K562 (cell line): ENCODE results near the gene AGAP3. TPM values are rescaled to one million over a fixed set of nuclear protein-coding genes. Genes with fewer than 3 reads are reported as not detected.

Experiments
- BHLHE40 ChIP-seq: IDR thresholded peaks from 2 replicates; pipeline ENCODE4 v1.6.1; 2011; ENCODE audit warnings: low read length, improper control_type of control experiment
- COPS2 ChIP-seq: fragments of 450-650 bp; conservative IDR thresholded peaks from 2 replicates; pipeline ENCODE4 v1.6.1; 2016; ENCODE audit warnings: mild to moderate bottlenecking, moderate library complexity
- CTBP1 ChIP-seq: fragments of 450-650 bp; IDR thresholded peaks from 2 replicates; pipeline ENCODE4 v1.6.1; 2016; ENCODE audit warnings: borderline replicate concordance
- ETV1 ChIP-seq: fragments of 450-650 bp; conservative IDR thresholded peaks from 2 replicates; pipeline ENCODE4 v1.6.1; 2016; ENCODE audit warnings: missing genetic modification characterization, control low read depth, low read depth, missing compliant biosample characterization
- ETV6 ChIP-seq, 3 experiments: fragments of 150-350 bp in 1 of 3; sonication (generic) in 1 of 3; formaldehyde crosslinking in 1 of 3; IDR thresholded peaks; 2 replicates each; pipeline versions ENCODE4 v1.6.1 to v1.8.0; 2014 to 2022; ENCODE audit warnings: borderline replicate concordance in 2 of 3, low read depth in 2 of 3, antibody characterized with exemption in 1 of 3, low read length in 1 of 3, mild to moderate bottlenecking in 1 of 3, missing genetic modification reagents in 1 of 3
- FOXK2 ChIP-seq, 2 experiments: fragments of 450-650 bp; IDR thresholded peaks in 1 of 2; conservative IDR thresholded peaks in 1 of 2; 2 replicates each; pipeline ENCODE4 v1.6.1; 2016; ENCODE audit warnings: low read depth in 2 of 2, mild to moderate bottlenecking in 1 of 2
- ILK ChIP-seq: fragments of 450-650 bp; IDR thresholded peaks from 2 replicates; pipeline ENCODE4 v1.6.1; 2016; ENCODE audit warnings: missing genetic modification characterization, low read depth, mild to moderate bottlenecking, missing compliant biosample characterization, moderate library complexity, borderline replicate concordance
- MTF1 ChIP-seq: fragments of 250-450 bp; sonication (Bioruptor Pico); IDR thresholded peaks from 2 replicates; pipeline ENCODE4 v1.9.0; 2021; ENCODE audit warnings: moderate library complexity, mild to moderate bottlenecking, inconsistent platforms, borderline replicate concordance
- NCOA2 ChIP-seq, 2 experiments: fragments of 450-650 bp; IDR thresholded peaks; 2 replicates each; pipeline ENCODE4 v1.6.1; 2018; ENCODE audit warnings: mild to moderate bottlenecking in 2 of 2, moderate library complexity in 1 of 2; ENCODE audit not compliant: partially characterized antibody in 2 of 2
- NFE2 ChIP-seq: IDR thresholded peaks from 2 replicates; pipeline ENCODE4 v1.6.1; 2014; ENCODE audit warnings: antibody characterized with exemption, low read depth
- NFE2L1 ChIP-seq: fragments of 450-650 bp; IDR thresholded peaks from 2 replicates; pipeline ENCODE4 v1.6.1; 2016; ENCODE audit warnings: missing genetic modification characterization, low read depth, mild to moderate bottlenecking, missing compliant biosample characterization, moderate library complexity, borderline replicate concordance
- NR4A1 ChIP-seq, 2 experiments: fragments of 250-450 bp in 1 of 2; fragments of 450-650 bp in 1 of 2; sonication (Bioruptor Pico) in 1 of 2; IDR thresholded peaks; 2 replicates each; pipeline versions ENCODE4 v1.4.0 to v1.6.1; 2016 to 2020; ENCODE audit warnings: mild to moderate bottlenecking in 2 of 2, missing compliant biosample characterization in 1 of 2, missing genetic modification characterization in 1 of 2, moderate library complexity in 1 of 2
- PRMT5 ChIP-seq: sonication (generic); formaldehyde crosslinking; IDR thresholded peaks from 2 replicates; pipeline ENCODE4 v1.5.0; 2020; ENCODE audit warnings: missing genetic modification reagents
- RBM34 ChIP-seq: fragments of 200-400 bp; formaldehyde crosslinking; IDR thresholded peaks from 2 replicates; pipeline ENCODE4 v1.6.1; 2018; ENCODE audit warnings: low read length, borderline replicate concordance; ENCODE audit not compliant: insufficient read depth
- SMARCB1 ChIP-seq: IDR thresholded peaks from 2 replicates; pipeline ENCODE4 v1.6.1; 2011; ENCODE audit warnings: improper control_type of control experiment, low read depth; ENCODE audit not compliant: insufficient read length
- STAT5A ChIP-seq: IDR thresholded peaks from 2 replicates; pipeline ENCODE4 v1.6.1; 2012; ENCODE audit warnings: low read length, inconsistent platforms, borderline replicate concordance
- TARDBP ChIP-seq: fragments of 450-650 bp; IDR thresholded peaks from 2 replicates; pipeline ENCODE4 v1.6.1; 2016
- ZNF3 ChIP-seq: fragments of 250-450 bp; sonication (Bioruptor Pico); IDR thresholded peaks from 2 replicates; pipeline ENCODE4 v1.5.0; 2021; ENCODE audit warnings: mild to moderate bottlenecking, moderate library complexity
- ZNF311 ChIP-seq: fragments of 250-450 bp; sonication (Bioruptor Pico); IDR thresholded peaks from 2 replicates; pipeline ENCODE4 v1.4.0; 2020; ENCODE audit warnings: mild to moderate bottlenecking, moderate library complexity
- ZNF586 ChIP-seq: fragments of 450-650 bp; formaldehyde crosslinking; conservative IDR thresholded peaks from 2 replicates; pipeline ENCODE4 v1.4.0; 2020; ENCODE audit warnings: mild to moderate bottlenecking, moderate library complexity
- ZNF79 ChIP-seq: fragments of 250-450 bp; sonication (Bioruptor Pico); IDR thresholded peaks from 2 replicates; pipeline ENCODE4 v1.4.0; 2020; ENCODE audit warnings: low read depth, mild to moderate bottlenecking, moderate library complexity
- polyA plus RNA-seq, 8 experiments: library from polyadenylated mRNA; depleted of rRNA in 4 of 8; stranded (reverse) in 5 of 8; unstranded in 3 of 8; fragments of >200 nt; fragmentation: Nextera tagmentation in 2 of 8; fragmentation: Illumina TruSeq in 1 of 8; extraction: Ambion mirVana in 2 of 8; extraction: Trizol in 1 of 8; gene quantifications; 2 replicates each; pipeline versions ENCODE4 v1.2.1 to v1.2.3, GENCODE V29; 2011 to 2014; ENCODE audit warnings: inconsistent platforms in 1 of 8, missing spikeins in 1 of 8
- total RNA-seq, 7 experiments: library from RNA; depleted of rRNA in 6 of 7; stranded (reverse); fragments of >200 nt in 6 of 7; fragmentation: Illumina TruSeq in 2 of 7; extraction: Trizol in 2 of 7; gene quantifications; 2 replicates each; pipeline versions ENCODE4 v1.2.1 to v1.2.3, GENCODE V29; 2011 to 2021; ENCODE audit warnings: low replicate concordance in 1 of 7
- TF ChIP-seq, protein P1 (sequence below), 2 experiments: fragments of 450-650 bp in 1 of 2; sonication (generic) in 1 of 2; formaldehyde crosslinking in 1 of 2; IDR thresholded peaks in 1 of 2; conservative IDR thresholded peaks in 1 of 2; 2 replicates each; pipeline versions ENCODE4 v1.6.1 to v1.8.1; 2016 to 2023; ENCODE audit warnings: mild to moderate bottlenecking in 2 of 2, moderate library complexity in 2 of 2, inconsistent platforms in 1 of 2, missing genetic modification reagents in 1 of 2
- TF ChIP-seq, protein P2 (sequence below): fragments of 450-650 bp; formaldehyde crosslinking; IDR thresholded peaks from 2 replicates; pipeline ENCODE4 v1.4.0; 2020; ENCODE audit warnings: mild to moderate bottlenecking, moderate library complexity
- TF ChIP-seq, protein P3 (sequence below): fragments of 250-450 bp; sonication (Bioruptor Pico); IDR thresholded peaks from 2 replicates; pipeline ENCODE4 v1.8.0; 2022; ENCODE audit warnings: moderate library complexity, mild to moderate bottlenecking, inconsistent platforms

AGAP3 gene
- total and polyA plus RNA-seq, 9 of the 15 experiments (the other 6 are each of a cell fraction or from before 2014, with no cell fraction given) = 3.4 to 208 (median 62.2) TPM

DNA sequence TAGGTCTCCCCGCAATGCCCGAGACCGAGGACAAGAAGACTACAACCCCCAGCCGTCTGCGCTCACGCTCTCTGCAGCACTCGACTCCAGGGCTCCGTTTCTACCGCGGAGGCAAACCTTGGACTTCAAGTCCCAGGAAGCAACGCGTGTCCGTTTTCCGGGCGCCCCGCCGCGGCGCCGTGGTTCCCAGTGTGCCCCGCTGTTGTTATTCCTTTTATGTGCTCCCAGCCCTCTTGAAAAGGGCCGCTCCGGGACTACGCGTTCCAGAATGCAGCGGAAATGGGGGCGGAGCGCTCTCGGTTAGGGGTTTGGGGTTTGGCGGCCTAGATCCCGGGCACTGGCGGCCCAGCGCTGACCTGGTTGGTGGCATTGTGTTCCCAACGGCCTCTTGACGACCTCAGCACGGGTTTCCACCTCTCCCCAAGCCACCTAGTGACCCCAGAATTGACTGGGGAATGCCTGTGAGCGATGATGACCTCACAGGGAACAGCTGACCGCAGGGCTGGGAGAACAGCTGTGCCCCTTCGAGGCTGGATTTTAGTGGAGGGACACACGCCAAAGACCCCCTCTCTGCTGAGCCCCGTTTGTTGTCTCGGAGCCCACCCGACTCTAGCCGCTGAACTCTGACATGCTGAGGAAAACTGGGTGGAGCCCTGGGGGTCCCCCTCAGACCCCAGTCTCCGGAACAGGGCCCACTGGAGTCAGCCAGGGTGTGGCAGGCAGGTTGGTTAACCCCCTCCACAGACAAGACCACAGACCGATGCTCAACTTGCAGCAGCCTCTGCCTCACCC lies 28.1 kb upstream of the AGAP3 start (continued):
- TF ChIP-seq SMARCB1 (no peak), ETV6 (IDR thresholded peaks at IDR 0.05; ENCODE audit: borderline replicate concordance in 1 of 2, low read depth in 2 of 2, low read length in 1 of 2) (no peak), ETV6 (CRISPR knock-in tag; IDR thresholded peaks at IDR 0.05; ENCODE audit: borderline replicate concordance) (no peak), ETV1 (tag) (peak; percentile 84), ZNF586 (no peak), PRMT5 (no peak), NFE2L1 (no peak), BHLHE40 (peak; percentile 67), NFE2 (no peak), NR4A1 (CRISPR knock-in tag; IDR thresholded peaks at IDR 0.05) (peak; percentile 88; the same call in 1 of the 2 replicates), NR4A1 (tag; IDR thresholded peaks at IDR 0.05) (0 out of 2 replicates have a peak, but pooled peaks have one; percentile 54), TARDBP (peak; percentile 83), MTF1 (CRISPR knock-in tag) (no peak), ZNF311 (no peak), FOXK2 (conservative IDR thresholded peaks at IDR 0.05 in 1 of 2, IDR thresholded peaks at IDR 0.05 in 1 of 2; ENCODE audit: low read depth in 2 of 2) (peak; percentile 97 to 98), ILK (tag) (no peak), NCOA2 (IDR thresholded peaks at IDR 0.05; ENCODE audit: partially characterized antibody in 2 of 2) (no peak), CTBP1 (peak; percentile 58; the same call in 1 of the 2 replicates), RBM34 (no peak), COPS2 (no peak), ZNF79 (CRISPR knock-in tag) (no peak), ZNF3 (no peak), STAT5A (no peak)
- TF ChIP-seq, protein P1, sequence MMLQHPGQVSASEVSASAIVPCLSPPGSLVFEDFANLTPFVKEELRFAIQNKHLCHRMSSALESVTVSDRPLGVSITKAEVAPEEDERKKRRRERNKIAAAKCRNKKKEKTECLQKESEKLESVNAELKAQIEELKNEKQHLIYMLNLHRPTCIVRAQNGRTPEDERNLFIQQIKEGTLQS (IDR thresholded peaks at IDR 0.05) = peak; percentile 96
- TF ChIP-seq, protein P1 (CRISPR knock-in tag; conservative IDR thresholded peaks at IDR 0.05) = peak; percentile 88
- TF ChIP-seq, protein P2, sequence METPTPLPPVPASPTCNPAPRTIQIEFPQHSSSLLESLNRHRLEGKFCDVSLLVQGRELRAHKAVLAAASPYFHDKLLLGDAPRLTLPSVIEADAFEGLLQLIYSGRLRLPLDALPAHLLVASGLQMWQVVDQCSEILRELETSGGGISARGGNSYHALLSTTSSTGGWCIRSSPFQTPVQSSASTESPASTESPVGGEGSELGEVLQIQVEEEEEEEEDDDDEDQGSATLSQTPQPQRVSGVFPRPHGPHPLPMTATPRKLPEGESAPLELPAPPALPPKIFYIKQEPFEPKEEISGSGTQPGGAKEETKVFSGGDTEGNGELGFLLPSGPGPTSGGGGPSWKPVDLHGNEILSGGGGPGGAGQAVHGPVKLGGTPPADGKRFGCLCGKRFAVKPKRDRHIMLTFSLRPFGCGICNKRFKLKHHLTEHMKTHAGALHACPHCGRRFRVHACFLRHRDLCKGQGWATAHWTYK (CRISPR knock-in tag) = no peak
- TF ChIP-seq, protein P3, sequence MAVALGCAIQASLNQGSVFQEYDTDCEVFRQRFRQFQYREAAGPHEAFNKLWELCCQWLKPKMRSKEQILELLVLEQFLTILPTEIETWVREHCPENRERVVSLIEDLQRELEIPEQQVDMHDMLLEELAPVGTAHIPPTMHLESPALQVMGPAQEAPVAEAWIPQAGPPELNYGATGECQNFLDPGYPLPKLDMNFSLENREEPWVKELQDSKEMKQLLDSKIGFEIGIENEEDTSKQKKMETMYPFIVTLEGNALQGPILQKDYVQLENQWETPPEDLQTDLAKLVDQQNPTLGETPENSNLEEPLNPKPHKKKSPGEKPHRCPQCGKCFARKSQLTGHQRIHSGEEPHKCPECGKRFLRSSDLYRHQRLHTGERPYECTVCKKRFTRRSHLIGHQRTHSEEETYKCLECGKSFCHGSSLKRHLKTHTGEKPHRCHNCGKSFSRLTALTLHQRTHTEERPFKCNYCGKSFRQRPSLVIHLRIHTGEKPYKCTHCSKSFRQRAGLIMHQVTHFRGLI (CRISPR knock-in tag) = no peak
